ENCODE data around the gene NEK1. TPM values are rescaled to one million over a fixed set of nuclear protein-coding genes. Genes with fewer than 3 reads are reported as not detected.
"Not testable (repeated sequence)": the region's sequence is repeated elsewhere in the genome, so short reads cannot be mapped to it uniquely, and the experiment has no call there.

NEK1 gene
- total and polyA plus RNA-seq, 7 donors = 3.0 to 8.8 (median 7.6) TPM

GRCh38 chr4:169437299-169438047, 174.9 kb downstream of the NEK1 start:
- peaks cover 0 to 6% of the 10 kb centered on the region in 2 donors for H3K36me3 ChIP-seq (ENCODE audit: insufficient read depth in 1 of 2, low read depth in 1 of 2)
- TF ChIP-seq CTCF (IDR thresholded peaks at IDR 0.05) = no peak
- 87 to 94% (median 93%) methylated on average over 7 of the region's 7 CpGs for WGBS, 3 donors
- no peak overlapping the region for H3K4me3 ChIP-seq
- no peaks in the 10 kb centered on the region for H3K27me3 ChIP-seq (ENCODE audit: insufficient read depth in 3 of 3, low read length in 2 of 3)
- intact Hi-C loops (cut with DNase I) = no loop called here
- no peak overlapping the region for H3K27ac ChIP-seq
- H3K4me1 ChIP-seq = no peaks in the 10 kb centered on the region
- ATAC-seq (no peak), DNase-seq (no peak)
- no peaks in the 10 kb centered on the region for H3K9me3 ChIP-seq

- intact Hi-C loops (cut with DNase I) = no loop called here
- DNase-seq = no peak
- Histone ChIP-seq H3K36me3 (ENCODE audit: insufficient read depth in 1 of 2, low read depth in 1 of 2) (peaks cover 0 to 9% of the 10 kb centered on the region in 2 donors), H3K4me3 (no peak overlapping the region), H3K27ac (no peak overlapping the region), H3K9me3 (no peaks in the 10 kb centered on the region), H3K27me3 (ENCODE audit: insufficient read depth in 3 of 3, low read length in 2 of 3) (no peaks in the 10 kb centered on the region), H3K4me1 (no peaks in the 10 kb centered on the region)
- no peak for ATAC-seq
- TF ChIP-seq CTCF (IDR thresholded peaks at IDR 0.05) = no peak
These were observed 175.6 kb downstream of the NEK1 start for GRCh38 chr4:169436734-169437133.

- TF ChIP-seq CTCF (IDR thresholded peaks at IDR 0.05) = no peak
- Histone ChIP-seq H3K27ac (no peak overlapping the region), H3K4me1 (no peaks in the 10 kb centered on the region), H3K4me3 (no peak overlapping the region), H3K9me3 (no peaks in the 10 kb centered on the region), H3K36me3 (ENCODE audit: insufficient read depth in 1 of 2, low read depth in 1 of 2) (peaks cover 0 to 31% of the 10 kb centered on the region in 2 donors), H3K27me3 (ENCODE audit: insufficient read depth in 3 of 3, low read length in 2 of 3) (no peaks in the 10 kb centered on the region)
- 63 to 74% (median 64%) methylated on average over 3 of the region's 3 CpGs for WGBS, 3 donors
- intact Hi-C loops (cut with DNase I) = no loop called here
- no peak for DNase-seq
- ATAC-seq = no peak
These were observed 184.0 kb downstream of the NEK1 start for GRCh38 chr4:169428376-169428775.

GRCh38 chr4:169427727-169428126, 184.7 kb downstream of the NEK1 start:
- H3K9me3 ChIP-seq; intact Hi-C loops (cut with DNase I): not testable (repeated sequence)

GRCh38 chr4:169420291-169420690, 192.1 kb downstream of the NEK1 start:
- Histone ChIP-seq H3K4me3 (no peak overlapping the region), H3K4me1 (peaks cover 8% of the 10 kb centered on the region), H3K27me3 (ENCODE audit: insufficient read depth in 3 of 3, low read length in 2 of 3) (no peaks in the 10 kb centered on the region), H3K9me3 (no peaks in the 10 kb centered on the region), H3K27ac (no peak overlapping the region), H3K36me3 (ENCODE audit: insufficient read depth in 1 of 2, low read depth in 1 of 2) (peaks cover 0 to 19% of the 10 kb centered on the region in 2 donors)
- TF ChIP-seq CTCF (IDR thresholded peaks at IDR 0.05) = no peak
- DNase-seq (no peak), ATAC-seq (no peak)
- intact Hi-C loops (cut with DNase I) = no loop called here
- 93 to 96% (median 96%) methylated on average over 4 of the region's 4 CpGs for WGBS, 3 donors

More at GRCh38 chr4:169427727-169428126, 184.7 kb downstream of the NEK1 start:
- ATAC-seq; H3K27me3 ChIP-seq (ENCODE audit: insufficient read depth in 3 of 3, low read length in 2 of 3); H3K4me3 ChIP-seq; DNase-seq; H3K4me1 ChIP-seq; H3K27ac ChIP-seq: not testable (repeated sequence)
- WGBS, 3 donors = 89 to 100% (median 95%) methylated on average over 2 of the region's 2 CpGs
- H3K36me3 ChIP-seq (ENCODE audit: insufficient read depth in 1 of 2, low read depth in 1 of 2) = peaks cover 0 to 27% of the 10 kb centered on the region in 2 donors

Measured in psoas muscle (tissue), 8 donors.